IMR-90 (cell line): ENCODE data around the gene PLEKHO2.

ENCODE experiments used
- BHLHE40 ChIP-seq: fragments of 150-350 bp; IDR thresholded peaks from 2 replicates; pipeline ENCODE4 v1.6.1; 2016; ENCODE audit warnings: mild to moderate bottlenecking, low read depth, low read length
- CEBPB ChIP-seq: IDR thresholded peaks from 2 replicates; pipeline ENCODE4 v1.6.1; 2012; ENCODE audit warnings: low read depth, low read length, improper control_type of control experiment
- CHD1 ChIP-seq: IDR thresholded peaks from 2 replicates; pipeline ENCODE4 v1.6.1; 2012; ENCODE audit warnings: low read depth, low read length, improper control_type of control experiment
- CTCF ChIP-seq: conservative IDR thresholded peaks from 2 replicates; pipeline ENCODE4 v1.5.1; 2012; ENCODE audit warnings: mild to moderate bottlenecking, low read depth, low read length, improper control_type of control experiment
- ELK1 ChIP-seq: fragments of 150-350 bp; IDR thresholded peaks from 2 replicates; pipeline ENCODE4 v1.6.1; 2016; ENCODE audit warnings: low read depth, mild to moderate bottlenecking, low read length, moderate library complexity, borderline replicate concordance
- FOS ChIP-seq: fragments of 150-350 bp; IDR thresholded peaks from 2 replicates; pipeline ENCODE4 v1.6.1; 2016; ENCODE audit warnings: low read depth, low read length
- MAZ ChIP-seq: IDR thresholded peaks from 2 replicates; pipeline ENCODE4 v1.6.1; 2012; ENCODE audit warnings: low read depth, mild to moderate bottlenecking, low read length, improper control_type of control experiment, moderate library complexity, borderline replicate concordance
- MXI1 ChIP-seq: IDR thresholded peaks from 2 replicates; pipeline ENCODE4 v1.6.1; 2012; ENCODE audit warnings: low read depth, mild to moderate bottlenecking, low read length, moderate library complexity, borderline replicate concordance
- NFE2L2 ChIP-seq: fragments of 150-350 bp; IDR thresholded peaks from 2 replicates; pipeline ENCODE4 v1.6.1; 2016; ENCODE audit warnings: low read depth, mild to moderate bottlenecking, low read length
- POLR2A ChIP-seq: IDR thresholded peaks from 2 replicates; pipeline ENCODE4 v1.6.1; 2012; ENCODE audit warnings: mild to moderate bottlenecking, low read depth, low read length
- RAD21 ChIP-seq: IDR thresholded peaks from 2 replicates; pipeline ENCODE4 v1.6.1; 2012; ENCODE audit warnings: low read length, improper control_type of control experiment
- RFX5 ChIP-seq: IDR thresholded peaks from 2 replicates; pipeline ENCODE4 v1.8.0; 2012; ENCODE audit warnings: low read depth, mild to moderate bottlenecking, low read length, moderate library complexity
- SMC3 ChIP-seq: fragments of 150-350 bp; IDR thresholded peaks from 2 replicates; pipeline ENCODE4 v1.6.1; 2016; ENCODE audit warnings: low read depth, mild to moderate bottlenecking, antibody characterized with exemption, low read length, moderate library complexity
- USF2 ChIP-seq: fragments of 150-350 bp; IDR thresholded peaks from 2 replicates; pipeline ENCODE4 v1.6.1; 2017; ENCODE audit warnings: mild to moderate bottlenecking, antibody characterized with exemption, low read length, low read depth

GRCh38 chr15:64902863-64903262, 61.1 kb downstream of the PLEKHO2 start:
- TF ChIP-seq CTCF = no peak
- TF ChIP-seq RAD21 = no peak
- no peak for TF ChIP-seq POLR2A
- TF ChIP-seq CHD1 = no peak
- TF ChIP-seq MAZ = no peak
- no peak for TF ChIP-seq SMC3
- TF ChIP-seq RFX5 = no peak
- no peak for TF ChIP-seq ELK1
- TF ChIP-seq MXI1 = no peak
- no peak for TF ChIP-seq USF2
- TF ChIP-seq CEBPB = no peak
- TF ChIP-seq FOS = no peak
- TF ChIP-seq BHLHE40 = no peak
- no peak for TF ChIP-seq NFE2L2
